Activated CD4-positive, CD25-positive, alpha-beta regulatory T cell (primary cell): Measurements from ENCODE around the gene LPO.

ENCODE experiments used
- DNase-seq, 4 experiments: peaks; one replicate each; lab custom pipeline; 2025; lab: John Stamatoyannopoulos, UW

Gene LPO

DNA sequence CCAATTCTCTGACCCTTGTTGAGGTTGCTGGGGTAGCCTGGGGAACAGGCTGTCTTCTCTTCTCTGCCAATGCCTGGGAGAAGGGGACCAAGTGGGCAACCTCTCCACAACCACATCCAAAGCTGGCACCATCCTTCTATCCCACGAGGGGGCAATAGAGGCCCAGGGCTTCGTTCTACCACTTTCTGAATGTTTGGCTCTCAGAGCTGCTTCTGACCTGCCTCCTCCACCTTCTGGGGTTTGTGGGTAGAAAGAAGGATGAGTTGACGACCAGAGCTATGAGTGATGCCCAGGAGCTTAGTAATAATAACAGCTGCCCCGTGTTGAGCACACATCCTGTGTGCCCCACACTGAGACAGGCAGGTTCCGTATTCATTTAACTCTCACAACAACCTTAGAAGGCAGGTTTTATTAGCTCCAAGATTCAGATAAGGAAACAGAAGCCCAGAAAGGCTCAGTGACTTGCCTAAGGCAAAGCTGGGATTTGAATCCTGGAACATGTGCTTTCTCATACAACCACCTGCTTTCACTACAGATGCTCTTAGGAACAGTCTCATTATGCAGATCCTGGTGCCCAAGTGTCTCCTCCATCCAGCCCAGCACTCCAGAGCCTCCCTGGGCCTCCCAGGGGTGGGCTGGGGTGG lies 79.2 kb downstream of the LPO start:
- DNase-seq: peak; percentile 26 to 57 (median 54)

DNA sequence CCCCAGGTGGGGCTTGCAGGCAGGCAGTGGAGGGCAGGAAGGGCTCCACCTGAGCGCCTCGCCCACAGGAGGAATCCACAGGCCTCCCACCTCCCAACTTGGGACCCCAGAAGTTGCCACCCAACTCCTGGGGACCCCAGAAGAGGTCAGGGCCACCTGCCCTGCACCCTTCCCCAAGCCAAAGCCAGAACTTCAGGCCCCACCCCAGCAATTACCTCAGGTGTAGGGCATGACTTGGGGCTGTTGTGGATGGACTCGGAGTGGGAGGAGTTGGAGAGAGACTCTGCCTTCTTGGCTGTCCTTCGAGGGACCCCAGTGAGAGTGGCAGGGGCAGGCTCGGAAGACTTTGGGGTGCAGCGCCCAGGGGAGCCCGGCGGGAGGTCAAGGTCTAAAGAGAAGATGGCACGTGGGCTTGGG lies 79.7 kb downstream of the LPO start:
- no peak for DNase-seq
